ENCODE data around the gene PARD6B.

Gene PARD6B

DNA sequence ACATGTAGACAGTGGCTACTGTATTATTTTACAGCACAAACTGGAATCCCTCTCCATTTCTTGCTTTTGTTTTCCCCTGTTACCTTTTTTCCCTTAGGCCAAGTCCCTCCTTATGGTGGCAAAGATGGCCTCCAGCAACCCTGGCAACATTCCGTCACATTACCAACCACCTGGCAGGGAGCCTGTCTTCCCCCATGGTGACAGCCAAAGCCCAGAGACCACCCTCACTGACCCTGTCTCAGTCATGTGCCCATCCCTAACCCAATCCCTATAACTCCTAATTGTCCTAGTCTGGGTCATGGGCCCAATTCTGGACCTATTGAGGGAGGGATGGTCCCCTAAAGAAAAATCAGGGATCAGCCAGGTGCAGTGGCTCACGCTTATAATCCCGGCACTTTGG lies 27.6 kb downstream of the PARD6B start:
- Histone ChIP-seq H3K4me3 (ENCODE audit: insufficient read depth, low read length, poor library complexity, severe bottlenecking) (no peak overlapping the region), H2AFZ (ENCODE audit: low read depth, low read length, severe bottlenecking) (no peak overlapping the region), H3K9me3 (ENCODE audit: insufficient read depth, low read length) (no peaks in the 10 kb centered on the region), H4K20me1 (ENCODE audit: low read depth, low read length) (no peaks in the 10 kb centered on the region), H3K79me2 (ENCODE audit: insufficient read depth, low read length) (no peaks in the 10 kb centered on the region), H3K4me2 (ENCODE audit: low read depth, low read length, poor library complexity, severe bottlenecking) (no peak overlapping the region), H3F3A (ENCODE audit: insufficient read depth) (no peaks in the 10 kb centered on the region), H3K27me3 (ENCODE audit: low read length) (no peaks in the 10 kb centered on the region), H3K36me3 (ENCODE audit: low read length) (no peaks in the 10 kb centered on the region), H3K27ac (ENCODE audit: low read depth, low read length) (no peak overlapping the region), H3K9me2 (replicated peaks; ENCODE audit: insufficient read depth, low read length) (no peaks in the 10 kb centered on the region), H3K9ac (ENCODE audit: low read length) (no peak overlapping the region)
- TF ChIP-seq EZH2phosphoT487 (conservative IDR thresholded peaks at IDR 0.05; ENCODE audit: low read length) = no peak
- TF ChIP-seq, protein P1, sequence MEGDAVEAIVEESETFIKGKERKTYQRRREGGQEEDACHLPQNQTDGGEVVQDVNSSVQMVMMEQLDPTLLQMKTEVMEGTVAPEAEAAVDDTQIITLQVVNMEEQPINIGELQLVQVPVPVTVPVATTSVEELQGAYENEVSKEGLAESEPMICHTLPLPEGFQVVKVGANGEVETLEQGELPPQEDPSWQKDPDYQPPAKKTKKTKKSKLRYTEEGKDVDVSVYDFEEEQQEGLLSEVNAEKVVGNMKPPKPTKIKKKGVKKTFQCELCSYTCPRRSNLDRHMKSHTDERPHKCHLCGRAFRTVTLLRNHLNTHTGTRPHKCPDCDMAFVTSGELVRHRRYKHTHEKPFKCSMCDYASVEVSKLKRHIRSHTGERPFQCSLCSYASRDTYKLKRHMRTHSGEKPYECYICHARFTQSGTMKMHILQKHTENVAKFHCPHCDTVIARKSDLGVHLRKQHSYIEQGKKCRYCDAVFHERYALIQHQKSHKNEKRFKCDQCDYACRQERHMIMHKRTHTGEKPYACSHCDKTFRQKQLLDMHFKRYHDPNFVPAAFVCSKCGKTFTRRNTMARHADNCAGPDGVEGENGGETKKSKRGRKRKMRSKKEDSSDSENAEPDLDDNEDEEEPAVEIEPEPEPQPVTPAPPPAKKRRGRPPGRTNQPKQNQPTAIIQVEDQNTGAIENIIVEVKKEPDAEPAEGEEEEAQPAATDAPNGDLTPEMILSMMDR (IDR thresholded peaks at IDR 0.05; ENCODE audit: insufficient read depth, low read length, poor library complexity, severe bottlenecking) = no peak

DNA sequence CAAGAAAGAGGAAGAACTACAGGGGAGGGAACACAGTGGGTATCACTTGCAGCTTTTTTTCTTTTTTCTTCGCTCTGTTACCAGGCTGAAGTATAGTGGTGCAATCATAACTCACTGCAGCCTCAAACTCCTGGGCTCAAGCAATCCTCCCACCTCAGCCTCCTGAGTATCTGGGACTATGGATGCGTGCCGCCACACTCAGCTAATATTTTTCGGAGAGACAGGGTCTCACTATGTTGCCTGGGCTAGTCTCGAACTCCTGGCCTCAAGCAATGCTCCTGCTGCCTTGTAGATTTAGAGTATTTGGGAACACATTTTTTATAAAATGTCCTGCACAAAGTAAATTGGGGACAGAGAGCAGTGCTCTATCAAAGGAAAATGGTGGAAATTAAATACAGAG lies 28.3 kb downstream of the PARD6B start:
- no peak overlapping the region for H2AFZ ChIP-seq (ENCODE audit: low read depth, low read length, severe bottlenecking)
- H3K4me2 ChIP-seq (ENCODE audit: low read depth, low read length, poor library complexity, severe bottlenecking) = no peak overlapping the region
- no peaks in the 10 kb centered on the region for H3K79me2 ChIP-seq (ENCODE audit: insufficient read depth, low read length)

DNA sequence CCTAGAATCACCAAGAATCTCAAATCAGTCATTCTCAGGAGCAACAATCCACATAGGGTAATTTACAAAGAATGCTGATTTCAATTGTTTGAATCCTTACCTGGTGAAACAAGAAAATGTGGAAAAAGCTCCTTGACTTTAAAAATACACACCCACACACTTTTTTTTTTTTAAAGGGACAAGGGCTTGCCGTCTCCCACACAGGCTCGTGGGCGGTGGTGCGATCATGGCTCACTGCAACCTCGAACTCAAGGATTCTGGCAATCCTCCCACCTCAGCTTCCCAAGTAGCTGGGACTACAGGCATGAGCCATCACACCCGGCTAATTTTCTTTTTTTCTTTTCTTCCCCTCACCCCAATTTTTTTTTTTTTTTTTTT lies 30.7 kb downstream of the PARD6B start:
- Histone ChIP-seq H3K4me3 (ENCODE audit: insufficient read depth, low read length, poor library complexity, severe bottlenecking) (no peak overlapping the region), H3K79me2 (ENCODE audit: insufficient read depth, low read length) (no peaks in the 10 kb centered on the region), H3K9ac (ENCODE audit: low read length) (no peak overlapping the region), H3F3A (ENCODE audit: insufficient read depth) (no peaks in the 10 kb centered on the region), H4K20me1 (ENCODE audit: low read depth, low read length) (no peaks in the 10 kb centered on the region), H3K9me2 (replicated peaks; ENCODE audit: insufficient read depth, low read length) (no peaks in the 10 kb centered on the region), H3K9me3 (ENCODE audit: insufficient read depth, low read length) (no peaks in the 10 kb centered on the region), H3K36me3 (ENCODE audit: low read length) (no peaks in the 10 kb centered on the region), H2AFZ (ENCODE audit: low read depth, low read length, severe bottlenecking) (no peak overlapping the region), H3K27me3 (ENCODE audit: low read length) (no peaks in the 10 kb centered on the region), H3K27ac (ENCODE audit: low read depth, low read length) (no peak overlapping the region), H3K4me2 (ENCODE audit: low read depth, low read length, poor library complexity, severe bottlenecking) (no peak overlapping the region)
- TF ChIP-seq, protein P1 (IDR thresholded peaks at IDR 0.05; ENCODE audit: insufficient read depth, low read length, poor library complexity, severe bottlenecking) = no peak
- TF ChIP-seq EZH2phosphoT487 (conservative IDR thresholded peaks at IDR 0.05; ENCODE audit: low read length) = no peak

More for the DNA sequence above, 28.3 kb downstream of the PARD6B start:
- Histone ChIP-seq H3K9me3 (ENCODE audit: insufficient read depth, low read length) (no peaks in the 10 kb centered on the region), H3K27me3 (ENCODE audit: low read length) (no peaks in the 10 kb centered on the region), H4K20me1 (ENCODE audit: low read depth, low read length) (no peaks in the 10 kb centered on the region), H3K36me3 (ENCODE audit: low read length) (no peaks in the 10 kb centered on the region), H3K9me2 (replicated peaks; ENCODE audit: insufficient read depth, low read length) (no peaks in the 10 kb centered on the region), H3K4me3 (ENCODE audit: insufficient read depth, low read length, poor library complexity, severe bottlenecking) (no peak overlapping the region), H3K27ac (ENCODE audit: low read depth, low read length) (no peak overlapping the region), H3K9ac (ENCODE audit: low read length) (no peak overlapping the region), H3F3A (ENCODE audit: insufficient read depth) (no peaks in the 10 kb centered on the region)
- TF ChIP-seq, protein P1 (IDR thresholded peaks at IDR 0.05; ENCODE audit: insufficient read depth, low read length, poor library complexity, severe bottlenecking) = no peak
- no peak for TF ChIP-seq EZH2phosphoT487 (conservative IDR thresholded peaks at IDR 0.05; ENCODE audit: low read length)

All from SU-DHL-6 (cell line).